Activated T-cell treated with anti-CD3 and anti-CD28 coated beads, Interleukin-2, amount 50 U/mL, for 1 hour (primary cell): Measurements from ENCODE around the gene SLC5A1.

ENCODE experiments used
- DNase-seq: peaks from one replicate; pipeline ENCODE4 v3.0.0-alpha.2; 2020

The SLC5A1 gene

DNA sequence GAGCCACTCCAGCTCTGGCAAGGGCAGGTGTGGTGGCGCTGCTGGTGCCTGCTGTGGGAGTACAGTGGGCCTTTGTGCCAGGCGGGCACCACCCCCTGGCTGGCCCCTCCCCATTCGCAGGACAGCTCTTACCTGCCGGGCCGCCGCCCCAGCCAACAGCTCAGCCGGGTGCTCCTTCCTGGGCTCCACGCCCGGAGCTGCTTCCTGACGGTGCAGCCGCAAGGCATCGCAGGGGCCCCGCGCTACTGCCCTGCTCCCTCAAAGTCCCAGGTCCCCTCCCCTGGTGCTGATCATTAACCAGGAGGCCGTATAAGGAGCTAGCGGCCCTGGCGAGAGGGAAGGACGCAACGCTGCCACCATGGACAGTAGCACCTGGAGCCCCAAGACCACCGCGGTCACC is at the start of gene SLC5A1:
Gene SLC5A1 (plus strand): TSS at position 338 of the 400 bp plus-strand sequence. CDS start 21 bp downstream, at position 359.
- DNase-seq, result no peak

DNA sequence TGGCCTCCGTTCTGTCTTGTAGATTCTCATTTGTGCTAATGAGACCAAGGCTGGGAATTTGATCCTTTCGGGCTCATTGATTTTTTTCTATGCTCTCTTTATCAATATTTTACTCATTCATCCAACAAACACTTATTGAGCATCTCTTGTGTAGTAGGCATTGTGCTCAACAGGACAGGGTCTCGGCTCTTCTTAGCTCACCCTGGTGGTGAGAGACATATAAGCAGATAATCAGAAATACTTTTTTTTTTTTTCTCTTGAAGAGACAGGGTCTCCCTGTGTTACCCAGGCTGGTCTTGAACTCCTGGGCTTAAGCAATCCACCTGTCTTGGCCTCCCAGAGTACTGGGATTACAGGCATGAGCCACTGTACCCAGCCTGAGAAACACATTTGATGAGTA is 48.0 kb upstream of the SLC5A1 start:
- no peak for DNase-seq

GRCh38 chr22:31995807-31996206 is 47.3 kb upstream of the SLC5A1 start:
- no peak for DNase-seq

DNA sequence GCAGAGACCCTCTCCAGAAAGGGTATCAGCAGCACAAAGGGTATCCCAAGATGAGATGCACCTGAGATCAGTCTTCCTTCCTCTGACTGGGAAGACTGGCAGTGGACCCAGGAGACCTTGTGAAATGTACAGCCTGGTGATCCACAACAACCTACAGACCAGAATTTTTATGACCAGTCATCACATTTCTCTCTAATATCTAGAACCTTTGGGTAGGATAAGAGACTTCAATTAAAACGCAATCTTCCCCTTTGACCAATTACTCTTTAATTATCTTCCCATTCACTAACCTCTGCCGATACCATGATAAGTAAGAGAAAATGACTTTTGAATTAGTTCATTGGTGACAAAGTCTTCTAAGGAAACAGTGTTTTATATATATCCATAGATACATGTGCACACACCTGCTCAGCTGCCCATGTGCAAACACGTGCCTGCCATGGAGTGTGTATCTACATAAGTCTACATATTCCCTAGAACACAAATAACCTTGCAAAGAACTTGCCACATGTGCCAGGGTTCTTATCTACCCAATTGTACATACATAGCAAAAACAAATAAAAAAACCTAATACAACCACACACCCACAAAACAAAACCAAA is 44.2 kb upstream of the SLC5A1 start:
- no peak for DNase-seq

- no peak for DNase-seq
Measured at GRCh38 chr22:32000181-32000580, 42.9 kb upstream of the SLC5A1 start.

- DNase-seq, result no peak
Measured at GRCh38 chr22:32005453-32005852, 37.6 kb upstream of the SLC5A1 start.

- no peak for DNase-seq
Measured at GRCh38 chr22:32013200-32013599, 29.9 kb upstream of the SLC5A1 start.

- DNase-seq, result no peak
Measured at GRCh38 chr22:32016081-32016480, 27.0 kb upstream of the SLC5A1 start.

- DNase-seq, result no peak
Measured at GRCh38 chr22:32018056-32018455, 25.0 kb upstream of the SLC5A1 start.

- DNase-seq, result no peak
Measured at GRCh38 chr22:32020117-32020516, 22.9 kb upstream of the SLC5A1 start.

DNA sequence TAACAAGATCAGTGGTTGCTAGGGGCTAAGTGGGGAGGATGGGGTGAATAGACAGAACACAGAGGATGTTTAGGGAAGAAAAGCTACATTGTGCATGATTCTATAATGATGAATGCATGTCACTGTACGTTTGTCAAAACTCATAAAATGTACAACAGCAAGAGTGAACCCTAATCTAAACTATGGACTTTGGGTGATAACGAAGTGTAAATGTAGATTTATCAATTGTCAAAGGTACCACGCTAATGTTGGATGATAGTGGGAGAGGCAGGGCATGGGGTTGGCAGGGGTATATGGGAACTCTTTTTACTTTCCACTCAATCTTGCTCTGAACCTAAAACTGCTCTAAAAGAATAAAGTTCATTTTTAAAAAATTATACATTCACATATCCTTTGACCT is 21.3 kb upstream of the SLC5A1 start:
- no peak for DNase-seq

DNA sequence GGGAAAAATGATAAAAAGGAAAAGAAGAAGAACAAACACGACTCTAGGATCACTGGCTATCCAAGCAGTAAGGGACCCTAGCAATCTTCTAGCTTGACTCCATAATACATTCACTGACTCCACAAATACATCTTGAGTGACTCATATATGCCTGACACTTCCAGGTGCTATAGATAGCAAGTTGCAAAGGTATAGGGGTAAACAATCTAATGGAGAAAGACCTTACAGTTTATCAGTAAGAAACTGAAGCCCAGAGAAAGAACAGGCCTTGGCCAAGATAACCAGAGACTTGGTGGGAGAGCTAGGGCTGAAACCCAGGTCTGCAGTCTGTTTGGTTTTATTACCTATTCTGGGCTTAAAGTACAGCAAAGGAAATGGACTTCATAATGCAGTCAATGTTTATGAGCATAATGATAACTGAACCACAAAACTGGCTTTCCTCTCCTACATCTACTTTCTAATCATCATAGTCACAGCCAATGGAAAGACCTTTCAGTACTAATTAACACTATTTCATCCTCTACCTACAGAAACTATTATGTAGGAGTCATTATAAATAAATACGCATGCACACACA is 19.7 kb upstream of the SLC5A1 start:
- DNase-seq, result no peak

DNA sequence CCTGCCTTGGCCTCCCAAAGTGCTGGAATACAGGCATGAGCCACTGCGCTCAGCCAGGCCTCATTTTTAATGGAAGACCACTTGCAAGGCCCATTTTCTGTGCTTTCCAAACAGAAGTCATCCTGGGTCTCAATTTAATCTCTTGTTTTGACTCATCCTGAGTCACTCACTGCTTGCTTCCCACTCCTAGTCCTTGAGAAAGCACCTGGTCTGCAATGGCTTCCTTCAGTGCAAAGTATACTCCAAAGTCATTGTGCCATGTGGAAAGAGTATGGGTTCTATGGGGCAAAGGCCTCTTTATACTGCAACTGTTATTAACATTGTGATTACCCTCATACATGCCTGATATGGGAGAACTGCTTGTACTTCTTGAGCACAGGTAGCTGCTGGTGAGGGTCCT is 18.3 kb upstream of the SLC5A1 start:
- no peak for DNase-seq

DNA sequence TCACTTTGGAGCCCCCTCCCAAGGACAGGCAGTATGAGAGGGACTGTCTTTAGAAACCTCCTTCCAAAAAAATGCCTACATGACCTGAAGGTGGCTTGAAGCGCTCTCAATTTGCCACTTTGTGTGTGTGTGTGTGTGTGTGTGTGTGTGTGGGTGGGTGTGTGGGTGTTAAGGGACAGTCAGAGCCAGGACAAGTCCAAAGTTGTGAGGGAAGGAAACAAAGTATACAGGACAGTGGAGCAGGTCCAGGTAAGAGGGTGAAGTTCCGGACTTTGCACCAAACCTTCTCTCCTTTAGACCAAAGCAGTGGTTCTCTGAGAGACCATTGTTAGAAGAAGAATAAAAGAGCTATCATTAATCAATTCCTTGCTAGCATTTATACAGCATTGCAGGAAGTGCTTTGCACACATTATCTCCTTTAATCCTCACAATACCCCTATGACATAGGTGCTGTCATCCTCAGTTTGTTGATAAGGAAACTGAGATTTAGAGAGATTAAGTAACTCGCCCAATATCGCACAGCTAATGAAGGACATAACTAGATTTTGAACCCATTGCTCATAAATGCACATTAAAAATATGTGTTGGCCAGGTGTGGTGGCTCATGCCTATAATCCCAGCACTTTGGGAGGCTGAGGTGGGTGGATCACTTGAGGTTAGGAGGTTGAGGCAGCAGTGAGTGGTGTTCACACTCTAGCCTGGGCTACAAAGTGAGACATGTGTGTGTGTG is 12.4 kb upstream of the SLC5A1 start:
- DNase-seq, result no peak

GRCh38 chr22:32031466-32031865 is 11.6 kb upstream of the SLC5A1 start:
- DNase-seq, result no peak

GRCh38 chr22:32034275-32034674 is 8.8 kb upstream of the SLC5A1 start:
- DNase-seq, result no peak

DNA sequence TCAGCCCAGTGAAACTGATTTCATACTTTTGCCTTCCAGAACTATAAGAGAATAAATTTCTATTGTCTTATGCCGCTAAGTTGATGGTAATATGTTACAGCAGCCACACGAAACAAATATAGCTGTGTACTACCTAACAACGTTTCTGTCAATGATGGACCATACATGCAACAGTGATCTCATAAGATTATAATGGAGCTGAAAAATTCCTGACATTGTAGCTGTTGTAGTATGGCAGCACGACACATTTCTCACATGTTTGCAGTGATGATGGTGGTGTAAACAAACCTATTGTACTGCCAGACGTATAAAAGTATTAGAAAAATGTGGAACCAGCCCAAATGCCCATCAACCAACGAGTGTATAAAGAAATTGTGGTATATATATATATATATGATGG is 5.8 kb upstream of the SLC5A1 start:
- no peak for DNase-seq

DNA sequence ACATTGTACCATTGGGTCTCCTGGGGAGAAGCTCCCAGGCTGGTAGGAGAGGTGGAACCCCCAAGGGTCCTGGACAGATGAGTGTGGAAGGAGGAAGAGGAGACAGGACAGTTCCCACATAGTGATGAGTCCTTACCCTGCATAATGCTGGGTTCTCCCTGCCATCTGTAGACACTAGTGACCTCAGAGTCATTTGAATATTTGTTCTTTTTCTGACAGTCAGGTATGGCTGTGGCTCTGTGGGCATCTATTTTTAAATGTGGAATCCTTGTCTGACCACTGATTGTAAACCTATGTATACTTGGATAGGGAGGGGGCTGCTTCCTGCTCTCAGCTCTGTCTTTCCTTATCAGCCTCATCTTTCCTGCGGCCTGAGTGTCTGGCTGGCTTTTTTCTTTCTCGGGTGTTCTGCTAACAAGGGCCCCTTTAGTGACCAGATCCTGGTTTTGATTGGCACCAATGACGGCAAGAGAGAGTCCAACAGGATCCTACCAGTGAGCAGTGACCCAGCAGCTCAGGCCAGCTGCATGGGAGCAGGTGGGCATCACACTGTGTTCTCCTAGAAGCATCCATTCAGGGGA is 2.6 kb upstream of the SLC5A1 start:
- DNase-seq, result no peak

- no peak for DNase-seq
Measured at GRCh38 chr22:32043391-32043790, 330 bp downstream of the SLC5A1 start.

DNA sequence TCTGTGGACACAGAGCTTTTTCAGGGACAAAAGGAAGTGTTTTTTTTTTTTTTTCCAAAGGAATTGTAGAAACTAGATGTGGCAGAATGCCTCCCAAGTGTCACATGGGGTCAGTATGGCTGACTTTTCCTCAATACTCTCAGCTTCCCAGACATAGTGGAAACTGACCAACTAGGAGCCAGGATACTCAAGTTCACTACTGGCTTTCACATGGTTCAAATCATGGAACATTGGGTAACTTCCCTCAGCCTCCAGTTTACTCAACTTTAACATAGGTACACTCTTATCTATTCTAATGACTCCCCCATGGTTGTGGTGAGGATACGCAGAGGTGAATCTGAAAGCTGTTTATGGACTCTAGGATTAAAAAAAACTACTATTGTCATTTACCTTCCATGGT is 1.4 kb downstream of the SLC5A1 start:
- no peak for DNase-seq

- DNase-seq, result no peak
Measured at GRCh38 chr22:32044913-32045312, 1.9 kb downstream of the SLC5A1 start.

GRCh38 chr22:32048069-32048468 is 5.0 kb downstream of the SLC5A1 start:
- no peak for DNase-seq

DNA sequence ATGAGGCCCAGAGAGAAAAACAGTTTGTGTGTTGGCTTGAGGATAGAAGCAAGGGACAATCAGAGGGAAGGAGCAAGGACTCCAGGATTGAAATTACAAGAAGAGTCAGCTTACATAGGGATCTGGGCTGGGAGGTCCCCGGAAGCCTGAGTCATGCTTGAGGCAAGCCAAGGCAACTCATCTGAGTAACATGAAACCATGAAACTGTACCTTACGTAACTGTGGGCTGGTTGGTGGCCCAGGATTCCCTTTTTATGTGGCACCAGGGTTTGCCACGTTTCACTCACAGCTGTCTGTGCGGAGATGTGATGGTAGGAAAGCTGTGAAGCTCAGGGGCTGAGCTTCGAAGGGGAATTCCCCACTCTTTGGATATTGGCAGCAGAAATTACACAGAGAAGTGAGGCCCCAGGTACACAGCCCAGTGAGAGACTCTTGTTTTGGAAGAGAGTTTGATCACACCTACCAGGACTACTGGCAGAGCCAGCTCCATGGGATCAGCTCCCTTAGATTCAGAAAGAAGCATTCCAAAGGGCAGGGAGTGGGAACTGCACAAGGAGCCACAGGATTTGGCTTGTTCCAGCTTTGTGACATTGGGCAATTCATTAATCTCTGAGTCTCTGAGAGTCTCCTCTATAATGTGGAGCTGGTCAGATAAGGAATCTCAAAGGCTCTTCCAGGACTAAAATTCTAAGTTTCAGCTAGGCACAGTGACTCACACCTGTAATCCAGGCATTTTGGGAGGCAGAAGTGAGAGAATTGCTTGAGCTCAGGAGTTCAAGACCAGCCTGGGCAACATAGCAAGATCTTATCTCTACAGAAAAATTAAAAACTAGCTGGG is 7.8 kb downstream of the SLC5A1 start:
- peak; percentile 32 for DNase-seq
